Cardiac septum (tissue), 1 donor: ENCODE results near the gene REP15. TPM values are rescaled to one million over a fixed set of nuclear protein-coding genes. Genes with fewer than 3 reads are reported as not detected.
"Not testable (repeated sequence)": the region's sequence is repeated elsewhere in the genome, so short reads cannot be mapped to it uniquely, and the experiment has no call there.

ENCODE experiments used
- DNase-seq: peaks from one replicate; pipeline ENCODE4 v3.0.0-alpha.2; 2020; ENCODE audit warnings: low spot score
- intact Hi-C: fragments of 100-400 bp; cut with DNase I; formaldehyde crosslinking; loops from one replicate; pipeline ENCODE4 v1.14.0; 2022
- total RNA-seq: library from RNA; stranded (reverse); fragmentation: NEBNext Ultra II Directional; extraction: Animal tissue kit (Norgen Biotek cat#: 25700); gene quantifications from one replicate; pipeline ENCODE4 v1.2.1, GENCODE V29; 2021
- donor health status: DM: no; HTN: no; CAD: no.

Gene REP15
- total RNA-seq, 1 donor from 2014 or later, result 3.6 TPM

GRCh38 chr12:27695556-27696292, 523 bp upstream of the REP15 start:
- no peak for DNase-seq
- intact Hi-C loops, result no loop called here

GRCh38 chr12:27696864-27697564, 767 bp downstream of the REP15 start:
- intact Hi-C loops, result no loop called here
- no peak for DNase-seq

- no peak for DNase-seq
- intact Hi-C loops, result no loop called here
Observed at GRCh38 chr12:27703720-27704452, 7.6 kb downstream of the REP15 start.

- intact Hi-C loops, result no loop called here
- DNase-seq, result no peak
Observed at GRCh38 chr12:27705263-27705662, 9.0 kb downstream of the REP15 start.

- no peak for DNase-seq
- intact Hi-C loops, result no loop called here
Observed at GRCh38 chr12:27707216-27707615, 11.0 kb downstream of the REP15 start.

GRCh38 chr12:27709212-27709931, 13.1 kb downstream of the REP15 start:
- no peak for DNase-seq
- intact Hi-C loops, result no loop called here

- intact Hi-C loops, result no loop called here
- DNase-seq, result no peak
Observed at GRCh38 chr12:27709932-27710591, 13.8 kb downstream of the REP15 start.

- intact Hi-C loops, result no loop called here
- DNase-seq, result peak; percentile 97
Observed at GRCh38 chr12:27710592-27711316, 14.5 kb downstream of the REP15 start, which contains the start of gene MRPS35. Gene MRPS35, plus strand, starts transcription at chr12:27710832. Its CDS starts 12 bp downstream, at chr12:27710844.

GRCh38 chr12:27711317-27711682, 15.1 kb downstream of the REP15 start:
- intact Hi-C loops, result no loop called here
- no peak for DNase-seq

GRCh38 chr12:27711967-27712366, 15.7 kb downstream of the REP15 start:
- no peak for DNase-seq
- intact Hi-C loops, result no loop called here

GRCh38 chr12:27723212-27723611, 27.0 kb downstream of the REP15 start:
- intact Hi-C loops, result no loop called here
- no peak for DNase-seq

GRCh38 chr12:27730097-27730588, 33.9 kb downstream of the REP15 start:
- DNase-seq, result no peak
- intact Hi-C loops, result loop anchor here (5.0 to 10.0 kb wide), 3 partner anchors 92 to 1145 kb away; no protein-coding TSS in a partner anchor

- intact Hi-C loops, result loop anchor here (5.0 to 10.0 kb wide), 3 partner anchors 90 to 1143 kb away; no protein-coding TSS in a partner anchor
- no peak for DNase-seq
Observed at GRCh38 chr12:27732281-27732680, 36.0 kb downstream of the REP15 start.

GRCh38 chr12:27733052-27733656, 36.9 kb downstream of the REP15 start:
- intact Hi-C loops, result loop anchor here (5.0 to 10.0 kb wide), 3 partner anchors 89 to 1142 kb away; no protein-coding TSS in a partner anchor
- DNase-seq, result no peak

GRCh38 chr12:27733791-27734190, 37.5 kb downstream of the REP15 start:
- intact Hi-C loops, result loop anchor here (5.0 to 10.0 kb wide), 3 partner anchors 89 to 1141 kb away; no protein-coding TSS in a partner anchor
- no peak for DNase-seq

- intact Hi-C loops, result loop anchor here (5.0 to 10.0 kb wide), 3 partner anchors 88 to 1140 kb away; no protein-coding TSS in a partner anchor
- DNase-seq, result not testable (repeated sequence)
Observed at GRCh38 chr12:27734321-27734720, 38.1 kb downstream of the REP15 start.

- DNase-seq, result no peak
- intact Hi-C loops, result no loop called here
Observed at GRCh38 chr12:27743601-27744000, 47.4 kb downstream of the REP15 start.

GRCh38 chr12:27745734-27746133, 49.5 kb downstream of the REP15 start:
- intact Hi-C loops, DNase-seq: not testable (repeated sequence)
